Measurements from ENCODE around the gene CTRB2.

The CTRB2 gene

DNA sequence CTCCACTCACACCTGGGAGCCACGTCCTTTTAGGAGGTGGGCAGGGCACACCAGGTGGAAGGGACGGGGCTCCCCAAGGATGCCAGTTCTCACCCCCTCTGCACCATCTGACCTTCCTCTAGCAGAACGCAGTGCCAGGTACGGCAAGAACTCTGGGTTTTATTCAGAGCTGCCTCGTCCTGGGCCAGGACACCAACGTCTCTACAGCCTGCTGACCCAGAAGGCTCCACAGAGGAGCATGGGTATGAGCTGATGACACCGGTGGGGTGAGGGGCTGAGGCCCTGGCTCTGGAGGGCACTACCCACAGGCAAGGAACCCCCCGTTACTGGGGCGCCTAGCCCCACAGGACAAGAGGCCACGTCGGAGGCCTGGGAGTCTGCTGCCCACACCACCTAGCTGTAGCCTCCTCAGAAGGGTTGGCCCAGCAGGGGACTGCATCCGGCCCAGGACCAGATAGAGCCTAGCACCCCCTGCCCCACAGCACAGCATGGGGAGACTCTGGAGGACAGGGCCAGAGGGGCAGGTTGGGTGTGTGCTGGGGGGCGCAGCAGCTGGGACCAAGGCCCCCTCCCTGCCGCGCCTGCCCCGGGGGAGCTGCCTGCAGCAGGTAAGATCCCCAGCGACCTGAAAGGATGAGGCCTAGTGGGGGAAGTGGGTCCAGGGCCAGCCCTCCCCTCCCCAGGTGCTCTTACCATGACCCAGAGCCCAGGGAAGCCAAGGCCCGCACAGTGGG is 30.6 kb upstream of the CTRB2 start:
- in situ Hi-C loops (cut with MboI; ENCODE audit: low sequenced_read_pairs, unreplicated experiment), result no loop called here
- DNase-seq (ENCODE audit: low spot score), result no peak
- TF ChIP-seq, protein P1, sequence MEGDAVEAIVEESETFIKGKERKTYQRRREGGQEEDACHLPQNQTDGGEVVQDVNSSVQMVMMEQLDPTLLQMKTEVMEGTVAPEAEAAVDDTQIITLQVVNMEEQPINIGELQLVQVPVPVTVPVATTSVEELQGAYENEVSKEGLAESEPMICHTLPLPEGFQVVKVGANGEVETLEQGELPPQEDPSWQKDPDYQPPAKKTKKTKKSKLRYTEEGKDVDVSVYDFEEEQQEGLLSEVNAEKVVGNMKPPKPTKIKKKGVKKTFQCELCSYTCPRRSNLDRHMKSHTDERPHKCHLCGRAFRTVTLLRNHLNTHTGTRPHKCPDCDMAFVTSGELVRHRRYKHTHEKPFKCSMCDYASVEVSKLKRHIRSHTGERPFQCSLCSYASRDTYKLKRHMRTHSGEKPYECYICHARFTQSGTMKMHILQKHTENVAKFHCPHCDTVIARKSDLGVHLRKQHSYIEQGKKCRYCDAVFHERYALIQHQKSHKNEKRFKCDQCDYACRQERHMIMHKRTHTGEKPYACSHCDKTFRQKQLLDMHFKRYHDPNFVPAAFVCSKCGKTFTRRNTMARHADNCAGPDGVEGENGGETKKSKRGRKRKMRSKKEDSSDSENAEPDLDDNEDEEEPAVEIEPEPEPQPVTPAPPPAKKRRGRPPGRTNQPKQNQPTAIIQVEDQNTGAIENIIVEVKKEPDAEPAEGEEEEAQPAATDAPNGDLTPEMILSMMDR (IDR thresholded peaks at IDR 0.05; ENCODE audit: borderline replicate concordance, control extremely low read depth, extremely low read depth, insufficient read depth, missing control alignments), result no peak

DNA sequence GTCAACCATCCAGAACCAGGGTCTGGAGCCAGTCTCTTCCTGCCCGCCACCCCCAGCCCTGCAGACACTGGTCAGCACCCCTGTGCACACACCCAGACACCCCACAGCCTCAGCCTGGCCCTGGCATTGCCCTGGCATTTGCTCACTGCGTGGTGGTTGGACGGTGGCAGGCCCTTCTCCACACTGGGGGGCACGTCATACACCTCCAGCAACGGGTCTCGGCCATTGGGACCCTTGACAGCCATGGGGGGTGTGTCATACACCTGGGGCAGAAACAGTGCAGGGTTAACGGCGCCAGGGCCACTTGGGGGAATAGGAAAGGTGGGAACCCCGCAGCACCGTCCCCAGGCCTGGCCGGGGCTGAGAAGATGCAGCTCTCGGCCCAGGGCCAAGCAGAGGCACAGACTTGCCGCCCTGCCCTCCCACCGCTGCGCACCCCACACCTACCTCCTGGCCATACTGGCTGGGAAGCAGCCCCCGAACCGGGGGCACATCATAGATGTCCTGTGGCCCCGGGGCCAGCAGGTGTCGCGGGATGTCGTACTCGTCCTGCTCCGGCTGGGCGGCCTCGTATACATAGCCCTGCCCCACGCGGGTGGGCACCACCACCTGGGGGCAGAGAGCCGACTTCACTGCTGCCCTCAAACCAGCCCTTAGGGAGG is 29.9 kb upstream of the CTRB2 start:
- in situ Hi-C loops (cut with MboI; ENCODE audit: low sequenced_read_pairs, unreplicated experiment), result no loop called here
- TF ChIP-seq, protein P1 (IDR thresholded peaks at IDR 0.05; ENCODE audit: borderline replicate concordance, control extremely low read depth, extremely low read depth, insufficient read depth, missing control alignments), result no peak
- no peak for DNase-seq (ENCODE audit: low spot score)

DNA sequence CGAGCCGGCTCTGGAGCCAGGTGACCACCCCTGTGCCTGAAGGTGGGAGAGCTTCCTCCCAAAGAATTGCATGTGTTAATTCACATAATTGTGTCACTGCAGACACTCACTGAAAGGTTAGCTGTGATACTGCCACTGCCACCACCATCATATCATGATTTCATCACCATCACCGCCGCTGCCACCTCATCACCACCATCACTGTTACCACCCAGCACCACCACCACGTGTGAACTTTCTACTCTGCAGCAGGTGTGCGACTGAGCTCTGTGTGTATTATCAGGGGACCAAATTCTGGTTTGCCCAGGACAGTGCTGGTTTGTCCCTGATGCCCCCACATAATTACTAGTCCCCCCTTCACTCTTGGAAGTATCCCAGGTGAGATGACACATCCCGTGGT is 29.3 kb upstream of the CTRB2 start:
- in situ Hi-C loops (cut with MboI; ENCODE audit: low sequenced_read_pairs, unreplicated experiment), result no loop called here
- DNase-seq (ENCODE audit: low spot score), result no peak
- TF ChIP-seq, protein P1 (IDR thresholded peaks at IDR 0.05; ENCODE audit: borderline replicate concordance, control extremely low read depth, extremely low read depth, insufficient read depth, missing control alignments), result no peak

DNA sequence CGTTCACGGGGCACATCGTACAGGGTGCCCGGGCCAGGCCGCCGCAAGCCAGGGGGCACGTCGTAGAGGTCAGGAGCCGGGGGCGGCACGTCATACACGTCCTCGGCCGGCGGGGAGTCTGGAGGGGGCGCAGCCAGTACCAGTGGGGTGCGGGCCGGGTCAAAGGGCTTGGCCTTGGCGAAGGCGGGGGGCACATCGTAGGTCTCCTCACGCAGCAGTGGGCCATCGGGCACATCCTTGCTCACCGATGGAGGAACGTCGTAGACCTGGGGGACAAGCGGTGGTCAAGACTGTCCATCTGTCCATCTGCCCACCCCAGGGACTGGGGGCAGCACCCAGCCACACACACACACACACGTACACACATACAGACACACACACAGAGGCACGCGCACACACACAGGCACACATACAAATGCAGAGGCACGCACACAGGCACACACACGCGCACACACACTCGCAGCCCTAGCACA is 28.8 kb upstream of the CTRB2 start:
- TF ChIP-seq, protein P1 (IDR thresholded peaks at IDR 0.05; ENCODE audit: borderline replicate concordance, control extremely low read depth, extremely low read depth, insufficient read depth, missing control alignments), result no peak
- DNase-seq (ENCODE audit: low spot score), result no peak
- in situ Hi-C loops (cut with MboI; ENCODE audit: low sequenced_read_pairs, unreplicated experiment), result no loop called here

DNA sequence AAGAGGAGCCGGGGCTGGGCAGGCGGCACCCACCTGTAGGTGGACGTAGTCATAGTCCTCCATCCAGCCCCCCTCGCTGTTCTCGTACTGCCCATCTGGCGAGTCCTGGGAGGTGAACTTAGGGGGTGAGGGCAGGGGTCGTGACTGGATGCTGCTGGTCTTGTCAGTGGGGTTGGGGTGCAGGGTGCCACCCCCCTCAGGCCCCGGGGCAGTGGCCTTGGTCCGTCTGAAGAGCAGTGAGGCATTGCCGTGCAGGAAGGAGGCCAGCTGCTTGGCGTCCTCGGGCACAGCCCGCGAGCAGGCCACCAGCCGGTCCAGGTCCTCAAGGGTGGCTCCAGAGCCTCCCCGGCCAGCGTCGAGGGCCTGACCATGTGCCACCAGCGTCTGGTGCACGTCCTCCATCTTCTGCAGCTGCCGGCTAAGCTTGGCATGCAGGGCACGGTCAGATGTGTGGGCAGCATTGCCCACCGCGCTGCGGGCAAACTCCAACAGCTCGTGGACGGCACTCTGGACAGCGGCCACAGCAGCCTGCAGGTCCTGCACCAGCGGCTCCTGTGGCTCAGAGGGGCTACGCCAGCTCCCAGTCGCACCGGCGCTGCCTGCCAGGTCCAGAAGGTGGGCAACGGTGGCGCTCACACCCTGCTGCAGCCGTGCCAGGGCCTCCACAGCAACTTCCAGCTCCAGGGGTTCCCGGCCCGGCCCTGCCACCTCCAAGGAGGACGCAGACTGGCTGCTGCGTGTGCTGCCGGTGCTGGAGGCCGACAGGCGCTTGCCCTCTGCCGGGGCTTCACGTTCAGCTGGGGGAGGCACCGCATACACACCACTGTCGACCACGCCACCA is 28.1 kb upstream of the CTRB2 start:
- in situ Hi-C loops (cut with MboI; ENCODE audit: low sequenced_read_pairs, unreplicated experiment), result no loop called here
- TF ChIP-seq, protein P1 (IDR thresholded peaks at IDR 0.05; ENCODE audit: borderline replicate concordance, control extremely low read depth, extremely low read depth, insufficient read depth, missing control alignments), result no peak
- no peak for DNase-seq (ENCODE audit: low spot score)

DNA sequence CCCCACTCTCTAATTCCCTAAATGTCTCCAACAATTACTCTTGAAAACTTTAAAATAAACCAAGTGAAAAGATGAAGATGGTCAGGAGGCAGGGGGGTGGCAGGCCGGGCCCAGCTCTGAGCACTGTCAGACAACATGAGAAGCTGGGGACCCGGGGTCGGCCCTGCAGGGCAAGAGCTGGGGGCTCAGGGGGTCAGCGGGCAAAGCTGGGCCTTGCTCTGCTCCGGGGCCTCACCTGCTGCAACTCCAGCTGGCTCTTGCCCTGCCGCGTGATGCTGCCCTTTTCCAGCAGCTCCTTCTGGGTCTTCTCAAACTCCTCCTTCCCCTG is 26.6 kb upstream of the CTRB2 start:
- in situ Hi-C loops (cut with MboI; ENCODE audit: low sequenced_read_pairs, unreplicated experiment), result no loop called here
- no peak for DNase-seq (ENCODE audit: low spot score)
- TF ChIP-seq, protein P1 (IDR thresholded peaks at IDR 0.05; ENCODE audit: borderline replicate concordance, control extremely low read depth, extremely low read depth, insufficient read depth, missing control alignments), result no peak

Measured in GM13976 (cell line).